Activated CD8-positive, alpha-beta T cell treated with anti-CD3 and anti-CD28 coated beads for 36 hours (primary cell): ENCODE data around the gene GNRH2. TPM values are rescaled to one million over a fixed set of nuclear protein-coding genes. Genes with fewer than 3 reads are reported as not detected.

Experiments
- ATAC-seq: fragments of 200-7000 bp; cut with Tn5 transposase; one replicate; pipeline ENCODE4 v1.10.0; 2021; ENCODE audit warnings: mild to moderate bottlenecking, moderate library complexity
- CTCF ChIA-PET: fragments of 350-600 bp; sonication (Branson Sonifier 250); formaldehyde crosslinking; loops from one replicate; lab custom pipeline; 2021; ENCODE audit warnings: antibody characterized with exemption; lab: Charles Lee
- POLR2A ChIA-PET: fragments of 350-600 bp; sonication (Branson Sonifier 250); formaldehyde crosslinking; loops from one replicate; lab custom pipeline; 2021; ENCODE audit warnings: antibody characterized with exemption; lab: Charles Lee
- DNase-seq: peaks from one replicate; pipeline ENCODE4 v3.0.0-alpha.2; 2020
- H3K27ac Mint-ChIP-seq: one replicate; pipeline ENCODE4 v1.8.0; 2021; ENCODE audit warnings: mild to moderate bottlenecking, mixed read lengths
- H3K27me3 Mint-ChIP-seq: one replicate; pipeline ENCODE4 v1.8.0; 2021; ENCODE audit warnings: mixed read lengths
- H3K36me3 Mint-ChIP-seq: one replicate; pipeline ENCODE4 v1.8.0; 2021; ENCODE audit warnings: low read depth, mixed read lengths
- H3K4me1 Mint-ChIP-seq: one replicate; pipeline ENCODE4 v1.8.0; 2021; ENCODE audit warnings: low read depth, mixed read lengths
- H3K4me3 Mint-ChIP-seq: one replicate; pipeline ENCODE4 v1.8.0; 2021; ENCODE audit warnings: mild to moderate bottlenecking, moderate library complexity, mixed read lengths
- H3K9me3 Mint-ChIP-seq: one replicate; pipeline ENCODE4 v1.8.0; 2021; ENCODE audit warnings: mixed read lengths
- CTCF ChIP-seq: fragments of 200-600 bp; IDR thresholded peaks from one replicate; pipeline ENCODE4 v1.8.0; 2022; ENCODE audit warnings: antibody characterized with exemption, mild to moderate bottlenecking
- intact Hi-C: fragments of 100-400 bp; cut with micrococcal nuclease; formaldehyde crosslinking; loops from one replicate; pipeline ENCODE4 v1.10.0; 2022
- total RNA-seq, 2 experiments: library from RNA; stranded (reverse); gene quantifications; one replicate each; pipeline ENCODE4 v1.2.3, GENCODE V29; 2021

The GNRH2 gene
- total RNA-seq, 2 experiments from 2014 or later, result 0.36 to 0.85 TPM

- Mint-ChIP-seq H3K27me3 (no peaks in the 10 kb centered on the region), H3K4me3 (peak overlapping the region; percentile 8), H3K4me1 (peaks cover 52% of the 10 kb centered on the region), H3K27ac (peak overlapping the region; percentile 90), H3K36me3 (peaks cover 44% of the 10 kb centered on the region), H3K9me3 (no peaks in the 10 kb centered on the region)
- ChIA-PET POLR2A (interaction anchor here (1.2 to 1.8 kb wide), 5 partner anchors 18 to 139 kb away, joined by 3 to 5 read pairs (median 5); partner anchors contain the start of gene PTPRA), CTCF (interaction anchor here (1.0 to 2.0 kb wide), 4 partner anchors 28 to 146 kb away, joined by 3 to 11 read pairs (median 4); no protein-coding TSS in a partner anchor)
- DNase-seq (peak; percentile 38), ATAC-seq (peak; percentile 78)
- intact Hi-C loops, result no loop called here
- no peak for TF ChIP-seq CTCF
Observed at GRCh38 chr20:3010985-3011723, 32.3 kb upstream of the GNRH2 start.

- H3K27ac Mint-ChIP-seq, result peak overlapping the region; percentile 90
- H3K27me3 Mint-ChIP-seq, result no peaks in the 10 kb centered on the region
- peaks cover 46% of the 10 kb centered on the region for H3K36me3 Mint-ChIP-seq
- intact Hi-C loops, result no loop called here
- ChIA-PET CTCF (interaction anchor here (1.0 to 2.0 kb wide), 3 partner anchors 29 to 146 kb away, joined by 3 to 11 read pairs (median 5); no protein-coding TSS in a partner anchor), POLR2A (interaction anchor here (0.8 to 1.8 kb wide), 6 partner anchors 18 to 139 kb away, joined by 3 to 5 read pairs (median 4); partner anchors contain the start of gene PTPRA)
- H3K4me3 Mint-ChIP-seq, result no peak overlapping the region
- no peak for TF ChIP-seq CTCF
- H3K9me3 Mint-ChIP-seq, result no peaks in the 10 kb centered on the region
- peaks cover 54% of the 10 kb centered on the region for H3K4me1 Mint-ChIP-seq
- ATAC-seq (peak; percentile 81), DNase-seq (peak; percentile 49)
Observed at GRCh38 chr20:3011752-3012151, 31.7 kb upstream of the GNRH2 start.

- no peaks in the 10 kb centered on the region for H3K27me3 Mint-ChIP-seq
- peaks cover 46% of the 10 kb centered on the region for H3K36me3 Mint-ChIP-seq
- no peak for DNase-seq
- ChIA-PET CTCF (no interaction called here), POLR2A (interaction anchor here (1.5 to 1.8 kb wide), 2 partner anchors 30 to 142 kb away, joined by 3 to 5 read pairs; no protein-coding TSS in a partner anchor)
- intact Hi-C loops, result no loop called here
- no peak for TF ChIP-seq CTCF
- H3K4me1 Mint-ChIP-seq, result peaks cover 54% of the 10 kb centered on the region
- no peak overlapping the region for H3K4me3 Mint-ChIP-seq
- no peak for ATAC-seq
- H3K27ac Mint-ChIP-seq, result no peak overlapping the region
- no peaks in the 10 kb centered on the region for H3K9me3 Mint-ChIP-seq
Observed at GRCh38 chr20:3013771-3014170, 29.7 kb upstream of the GNRH2 start.

GRCh38 chr20:3014179-3014578 is 29.2 kb upstream of the GNRH2 start:
- H3K36me3 Mint-ChIP-seq, result peaks cover 42% of the 10 kb centered on the region
- no peak for ATAC-seq
- CTCF ChIA-PET, result interaction anchor here (0.7 to 1.5 kb wide), 2 partner anchors 100 to 148 kb away, joined by 3 to 4 read pairs; no protein-coding TSS in a partner anchor

More at GRCh38 chr20:3014179-3014578, 29.2 kb upstream of the GNRH2 start:
- no peaks in the 10 kb centered on the region for H3K9me3 Mint-ChIP-seq
- intact Hi-C loops, result no loop called here
- peaks cover 51% of the 10 kb centered on the region for H3K4me1 Mint-ChIP-seq
- no peak for TF ChIP-seq CTCF
- no peak for DNase-seq
- H3K27ac Mint-ChIP-seq, result peak overlapping the region; percentile 42
- no peaks in the 10 kb centered on the region for H3K27me3 Mint-ChIP-seq
- POLR2A ChIA-PET, result interaction anchor here (1.5 to 1.8 kb wide), 2 partner anchors 30 to 142 kb away, joined by 3 to 5 read pairs; no protein-coding TSS in a partner anchor
- H3K4me3 Mint-ChIP-seq, result no peak overlapping the region
